Measurements from ENCODE around the gene ARHGEF19.
A peak's percentile ranks its signal among the peaks of the same experiment; 100 is the strongest.

ARHGEF19 gene

GRCh38 chr1:16184557-16185303, 27.7 kb downstream of the ARHGEF19 start:
- Mint-ChIP-seq H3K4me3 (no peak overlapping the region), H3K27ac (no peak overlapping the region), H3K36me3 (ENCODE audit: insufficient read depth) (no peaks in the 10 kb centered on the region), H3K4me1 (ENCODE audit: low read depth in 2 of 2) (peaks cover 0 to 5% of the 10 kb centered on the region in 2 donors), H3K9me3 (no peaks in the 10 kb centered on the region), H3K27me3 (peaks cover 10 to 25% of the 10 kb centered on the region in 2 donors)
- DNase-seq (no peak), ATAC-seq (replicated peaks) (no peak)

GRCh38 chr1:16183765-16184556, 28.5 kb downstream of the ARHGEF19 start:
- H3K27ac Mint-ChIP-seq, result no peak overlapping the region
- H3K36me3 Mint-ChIP-seq (ENCODE audit: insufficient read depth), result no peaks in the 10 kb centered on the region
- H3K27me3 Mint-ChIP-seq, result peaks cover 4 to 19% of the 10 kb centered on the region in 2 donors
- peaks cover 0 to 5% of the 10 kb centered on the region in 2 donors for H3K4me1 Mint-ChIP-seq (ENCODE audit: low read depth in 2 of 2)
- ATAC-seq (replicated peaks) (no peak), DNase-seq (no peak)
- no peaks in the 10 kb centered on the region for H3K9me3 Mint-ChIP-seq
- no peak overlapping the region for H3K4me3 Mint-ChIP-seq

GRCh38 chr1:16183179-16183578, 29.3 kb downstream of the ARHGEF19 start:
- ATAC-seq (replicated peaks) (no peak), DNase-seq (no peak)
- no peak overlapping the region for H3K27ac Mint-ChIP-seq

GRCh38 chr1:16181887-16182719, 30.3 kb downstream of the ARHGEF19 start:
- no peak for DNase-seq
- no peaks in the 10 kb centered on the region for H3K9me3 Mint-ChIP-seq
- no peak overlapping the region for H3K4me3 Mint-ChIP-seq
- H3K36me3 Mint-ChIP-seq (ENCODE audit: insufficient read depth), result peaks cover 3% of the 10 kb centered on the region
- H3K27me3 Mint-ChIP-seq, result peaks cover 0 to 32% of the 10 kb centered on the region in 2 donors
- no peak for ATAC-seq (replicated peaks)
- no peak overlapping the region for H3K27ac Mint-ChIP-seq
- H3K4me1 Mint-ChIP-seq (ENCODE audit: low read depth in 2 of 2), result no peaks in the 10 kb centered on the region

More at GRCh38 chr1:16183179-16183578, 29.3 kb downstream of the ARHGEF19 start:
- Mint-ChIP-seq H3K27me3 (peaks cover 0 to 22% of the 10 kb centered on the region in 2 donors), H3K4me1 (ENCODE audit: low read depth in 2 of 2) (peaks cover 0 to 5% of the 10 kb centered on the region in 2 donors), H3K4me3 (no peak overlapping the region), H3K9me3 (no peaks in the 10 kb centered on the region), H3K36me3 (ENCODE audit: insufficient read depth) (peaks cover 3% of the 10 kb centered on the region)

GRCh38 chr1:16180291-16180824, 32.1 kb downstream of the ARHGEF19 start:
- H3K4me3 Mint-ChIP-seq, result no peak overlapping the region
- no peaks in the 10 kb centered on the region for H3K4me1 Mint-ChIP-seq (ENCODE audit: low read depth in 2 of 2)
- H3K27ac Mint-ChIP-seq, result no peak overlapping the region
- H3K9me3 Mint-ChIP-seq, result no peaks in the 10 kb centered on the region
- DNase-seq (no peak), ATAC-seq (replicated peaks) (no peak)
- H3K36me3 Mint-ChIP-seq (ENCODE audit: insufficient read depth), result peaks cover 3% of the 10 kb centered on the region
- H3K27me3 Mint-ChIP-seq, result peaks cover 0 to 42% of the 10 kb centered on the region in 2 donors

- Mint-ChIP-seq H3K4me1 (ENCODE audit: low read depth in 2 of 2) (no peaks in the 10 kb centered on the region), H3K27ac (peak overlapping the region in 1 of 2 donors; percentile 41)
- no peak for ATAC-seq (replicated peaks)
Measured at GRCh38 chr1:16178596-16179497, 33.6 kb downstream of the ARHGEF19 start.

GRCh38 chr1:16177306-16177705, 35.1 kb downstream of the ARHGEF19 start:
- Mint-ChIP-seq H3K9me3 (no peaks in the 10 kb centered on the region), H3K27ac (no peak overlapping the region), H3K4me3 (no peak overlapping the region), H3K27me3 (peaks cover 0 to 52% of the 10 kb centered on the region in 2 donors), H3K4me1 (ENCODE audit: low read depth in 2 of 2) (no peaks in the 10 kb centered on the region), H3K36me3 (ENCODE audit: insufficient read depth) (peaks cover 6% of the 10 kb centered on the region)
- ATAC-seq (replicated peaks) (no peak), DNase-seq (no peak)

More at GRCh38 chr1:16178596-16179497, 33.6 kb downstream of the ARHGEF19 start:
- H3K36me3 Mint-ChIP-seq (ENCODE audit: insufficient read depth), result peaks cover 3% of the 10 kb centered on the region
- DNase-seq, result no peak
- no peaks in the 10 kb centered on the region for H3K9me3 Mint-ChIP-seq
- no peak overlapping the region for H3K4me3 Mint-ChIP-seq
- H3K27me3 Mint-ChIP-seq, result peaks cover 0 to 47% of the 10 kb centered on the region in 2 donors

GRCh38 chr1:16176653-16177052, 35.8 kb downstream of the ARHGEF19 start:
- Mint-ChIP-seq H3K9me3 (no peaks in the 10 kb centered on the region), H3K4me3 (no peak overlapping the region), H3K27ac (no peak overlapping the region), H3K27me3 (peaks cover 0 to 57% of the 10 kb centered on the region in 2 donors), H3K36me3 (ENCODE audit: insufficient read depth) (peaks cover 6% of the 10 kb centered on the region), H3K4me1 (ENCODE audit: low read depth in 2 of 2) (no peaks in the 10 kb centered on the region)
- DNase-seq, result no peak
- ATAC-seq (replicated peaks), result no peak

GRCh38 chr1:16175610-16176553, 36.6 kb downstream of the ARHGEF19 start:
- Mint-ChIP-seq H3K27me3 (peaks cover 5 to 64% of the 10 kb centered on the region in 2 donors), H3K4me1 (ENCODE audit: low read depth in 2 of 2) (no peaks in the 10 kb centered on the region), H3K27ac (no peak overlapping the region), H3K36me3 (ENCODE audit: insufficient read depth) (peaks cover 6% of the 10 kb centered on the region), H3K9me3 (no peaks in the 10 kb centered on the region), H3K4me3 (no peak overlapping the region)
- no peak for DNase-seq
- ATAC-seq (replicated peaks), result no peak

- peaks cover 6% of the 10 kb centered on the region for H3K36me3 Mint-ChIP-seq (ENCODE audit: insufficient read depth)
- peaks cover 6 to 72% of the 10 kb centered on the region in 2 donors for H3K27me3 Mint-ChIP-seq
- no peaks in the 10 kb centered on the region for H3K9me3 Mint-ChIP-seq
- H3K27ac Mint-ChIP-seq, result peak overlapping the region in 1 of 2 donors; percentile 57
- H3K4me3 Mint-ChIP-seq, result no peak overlapping the region
- ATAC-seq (replicated peaks) (no peak), DNase-seq (no peak)
- no peaks in the 10 kb centered on the region for H3K4me1 Mint-ChIP-seq (ENCODE audit: low read depth in 2 of 2)
Measured at GRCh38 chr1:16174886-16175598, 37.4 kb downstream of the ARHGEF19 start.

GRCh38 chr1:16174261-16174868, 38.1 kb downstream of the ARHGEF19 start:
- H3K4me1 Mint-ChIP-seq (ENCODE audit: low read depth in 2 of 2), result no peaks in the 10 kb centered on the region
- peak overlapping the region in 1 of 2 donors; percentile 57 for H3K27ac Mint-ChIP-seq
- peaks cover 6% of the 10 kb centered on the region for H3K36me3 Mint-ChIP-seq (ENCODE audit: insufficient read depth)
- H3K4me3 Mint-ChIP-seq, result no peak overlapping the region
- no peak for ATAC-seq (replicated peaks)
- no peaks in the 10 kb centered on the region for H3K9me3 Mint-ChIP-seq
- DNase-seq, result no peak
- H3K27me3 Mint-ChIP-seq, result peaks cover 6 to 74% of the 10 kb centered on the region in 2 donors

Measured in effector memory CD8-positive, alpha-beta T cell (primary cell).